ENCODE data around the gene SRCIN1.

DNA sequence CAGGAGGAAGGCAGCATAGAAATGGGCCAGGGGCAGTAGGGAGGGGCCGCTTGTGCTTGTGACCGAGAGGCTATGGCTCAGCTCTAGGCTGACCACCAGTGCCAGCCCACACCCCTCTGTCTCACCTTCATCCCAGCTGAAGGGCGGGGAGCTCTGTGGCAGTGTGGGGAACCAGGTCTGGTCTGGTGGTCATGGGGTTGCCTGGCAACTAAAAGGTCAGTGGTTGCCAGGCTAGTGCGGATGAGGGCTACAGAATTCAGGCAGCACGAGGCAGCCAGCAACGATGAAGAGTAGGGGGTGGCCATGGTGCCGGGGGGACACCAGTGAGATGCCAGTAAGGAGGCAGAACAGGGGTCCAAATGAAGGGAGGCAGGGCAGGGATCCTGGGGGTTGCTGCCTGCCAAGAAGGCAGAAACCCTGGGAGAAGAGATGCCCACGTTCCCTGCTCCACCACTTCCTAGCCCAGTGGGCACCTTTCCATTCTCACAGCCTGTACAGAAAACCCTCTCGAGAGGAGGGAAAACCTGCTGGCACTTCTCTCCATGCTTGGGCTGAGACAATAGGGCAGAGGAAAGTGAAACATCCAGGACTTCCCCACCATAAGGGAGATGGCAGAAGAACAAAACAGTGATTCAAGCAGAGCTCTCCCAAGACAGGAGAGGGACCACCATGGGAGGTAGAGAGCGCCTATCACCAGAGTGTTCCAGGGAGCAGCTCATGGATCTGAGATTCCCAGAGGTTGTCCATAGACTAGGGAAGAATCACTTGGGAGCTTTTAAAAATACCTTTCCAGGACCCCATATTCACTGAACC, 39.7 kb downstream of the SRCIN1 start:
- TF ChIP-seq CSDC2 (CRISPR knock-in tag; IDR thresholded peaks at IDR 0.05): no peak
- TF ChIP-seq GLIS3 (CRISPR knock-in tag; IDR thresholded peaks at IDR 0.05): no peak
- no peak for TF ChIP-seq ZFP30 (CRISPR knock-in tag; IDR thresholded peaks at IDR 0.05)
- no peak for TF ChIP-seq ESRRG (CRISPR knock-in tag; IDR thresholded peaks at IDR 0.05)
- TF ChIP-seq SNAI2 (CRISPR knock-in tag; IDR thresholded peaks at IDR 0.05): no peak
- no peak for TF ChIP-seq PATZ1 (CRISPR knock-in tag; IDR thresholded peaks at IDR 0.05; ENCODE audit: borderline replicate concordance)
- TF ChIP-seq RARB (CRISPR knock-in tag; IDR thresholded peaks at IDR 0.05): no peak
- TF ChIP-seq ARNTL (CRISPR knock-in tag; IDR thresholded peaks at IDR 0.05; ENCODE audit: borderline replicate concordance, low read depth): no peak
- no peak for TF ChIP-seq ZNF70 (CRISPR knock-in tag; IDR thresholded peaks at IDR 0.05)
- TF ChIP-seq, protein P1, sequence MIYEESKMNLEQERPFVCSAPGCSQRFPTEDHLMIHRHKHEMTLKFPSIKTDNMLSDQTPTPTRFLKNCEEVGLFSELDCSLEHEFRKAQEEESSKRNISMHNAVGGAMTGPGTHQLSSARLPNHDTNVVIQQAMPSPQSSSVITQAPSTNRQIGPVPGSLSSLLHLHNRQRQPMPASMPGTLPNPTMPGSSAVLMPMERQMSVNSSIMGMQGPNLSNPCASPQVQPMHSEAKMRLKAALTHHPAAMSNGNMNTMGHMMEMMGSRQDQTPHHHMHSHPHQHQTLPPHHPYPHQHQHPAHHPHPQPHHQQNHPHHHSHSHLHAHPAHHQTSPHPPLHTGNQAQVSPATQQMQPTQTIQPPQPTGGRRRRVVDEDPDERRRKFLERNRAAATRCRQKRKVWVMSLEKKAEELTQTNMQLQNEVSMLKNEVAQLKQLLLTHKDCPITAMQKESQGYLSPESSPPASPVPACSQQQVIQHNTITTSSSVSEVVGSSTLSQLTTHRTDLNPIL (CRISPR knock-in tag; IDR thresholded peaks at IDR 0.05; ENCODE audit: low read depth): no peak
- no peak for TF ChIP-seq ZFP3 (CRISPR knock-in tag; IDR thresholded peaks at IDR 0.05)
- TF ChIP-seq ZC3H10 (CRISPR knock-in tag; IDR thresholded peaks at IDR 0.05): no peak
- TF ChIP-seq PPARA (CRISPR knock-in tag; IDR thresholded peaks at IDR 0.05; ENCODE audit: borderline replicate concordance): no peak
- no peak for TF ChIP-seq TSHZ2 (CRISPR knock-in tag; IDR thresholded peaks at IDR 0.05)

All from SK-N-SH treated with all-trans-retinoic acid at 6 μM for 48 hours (cell line).